Tibial nerve (tissue), 4 donors: ENCODE measurements around the gene NF2. TPM values are rescaled to one million over a fixed set of nuclear protein-coding genes. Genes with fewer than 3 reads are reported as not detected.

Source experiments
- DNase-seq, 2 donors: peaks; one replicate each; pipeline ENCODE4 v3.0.0-alpha.2; 2019; ENCODE audit warnings: low spot score in 2 of 2
- H3K27ac ChIP-seq, 4 donors: fragments of 200-600 bp; sonication (generic) in 3 of 4; one replicate each; pipeline ENCODE4 v1.5.1; 2017 to 2019; ENCODE audit warnings: mild to moderate bottlenecking in 1 of 4
- H3K27me3 ChIP-seq, 2 donors: fragments of 200-600 bp; sonication (generic) in 1 of 2; one replicate each; pipeline versions ENCODE4 v1.5.1 to v1.6.0; 2017 to 2019
- H3K36me3 ChIP-seq, 3 donors: fragments of 200-600 bp; sonication (generic); one replicate each; pipeline ENCODE4 v1.5.1; 2018 to 2019
- H3K4me1 ChIP-seq, 4 donors: fragments of 200-600 bp; sonication (generic) in 3 of 4; one replicate each; pipeline ENCODE4 v1.5.1; 2017 to 2019
- H3K4me3 ChIP-seq, 4 donors: fragments of 200-600 bp; sonication (generic) in 3 of 4; one replicate each; pipeline ENCODE4 v1.5.1; 2017 to 2019; ENCODE audit warnings: mild to moderate bottlenecking in 1 of 4, moderate library complexity in 1 of 4
- H3K9me3 ChIP-seq, 4 donors: fragments of 200-600 bp; sonication (generic) in 3 of 4; one replicate each; pipeline ENCODE4 v1.5.1; 2017 to 2019
- EP300 ChIP-seq, 2 donors: sonication (generic); formaldehyde crosslinking; IDR thresholded peaks; one replicate each; pipeline ENCODE4 v1.6.1; 2017; ENCODE audit warnings: antibody characterized with exemption in 2 of 2, mild to moderate bottlenecking in 1 of 2
- POLR2A ChIP-seq, 2 donors: fragments of 450-650 bp; IDR thresholded peaks; one replicate each; pipeline ENCODE4 v1.6.1; 2017; ENCODE audit warnings: antibody characterized with exemption in 2 of 2, mild to moderate bottlenecking in 2 of 2, moderate library complexity in 2 of 2
- WGBS, 2 donors: methylation state at CpG; one replicate each; pipeline ENCODE4 v1.1.5; 2018; 5-methylcytosine and 5-hydroxymethylcytosine counted together
- small RNA-seq: library from RNA; depleted of rRNA; stranded (forward); fragments of <200 nt; gene quantifications from one replicate; pipeline ENCODE3, GENCODE V24; 2016
- total RNA-seq, 4 donors: library from RNA; depleted of rRNA; stranded (reverse); fragments of >200 nt; gene quantifications; one replicate each; pipeline ENCODE4 v1.1.0, GENCODE V29; 2016
- TF ChIP-seq, protein P1 (sequence below), 5 experiments: fragments of 200-600 bp in 3 of 5; fragments of 450-650 bp in 2 of 5; sonication (generic) in 3 of 5; IDR thresholded peaks; one replicate each; pipeline ENCODE4 v1.5.1; 2016 to 2019; ENCODE audit warnings: antibody characterized with exemption in 5 of 5, mild to moderate bottlenecking in 3 of 5, moderate library complexity in 2 of 5

The NF2 gene
- total RNA-seq, 4 donors from 2014 or later, result 24.9 to 39.0 (median 28.8) TPM

DNA sequence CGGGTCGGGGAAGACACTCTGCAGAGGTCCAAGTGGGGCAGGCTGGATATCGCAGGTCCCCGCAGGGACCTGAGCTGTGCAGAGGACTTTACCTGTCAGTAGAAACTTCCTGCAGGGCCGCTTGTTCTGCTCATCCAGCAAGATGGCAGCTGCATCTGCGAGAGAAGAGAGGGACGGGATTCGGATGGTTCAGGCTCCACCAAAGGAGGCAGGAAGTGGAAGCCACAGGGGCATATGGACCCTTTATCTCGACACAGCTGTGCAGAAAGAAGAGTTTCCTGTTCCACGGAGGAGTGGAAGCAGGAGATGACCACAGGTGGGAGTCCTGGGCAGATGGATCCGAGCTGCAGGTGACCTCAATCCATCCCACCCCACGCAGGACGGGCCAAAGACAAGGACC is 138.9 kb downstream of the NF2 start:
- Histone ChIP-seq H3K4me1 (peaks cover 0 to 3% (median 0%) of the 10 kb centered on the region in 4 donors), H3K36me3 (peaks cover under 1 to 100% (median 3%) of the 10 kb centered on the region in 3 donors), H3K27me3 (no peaks in the 10 kb centered on the region), H3K27ac (no peak overlapping the region), H3K4me3 (no peak overlapping the region), H3K9me3 (no peaks in the 10 kb centered on the region)
- 85 to 89% methylated on average over 13 of the region's 13 CpGs for WGBS, 2 donors
- no peak for DNase-seq
- TF ChIP-seq POLR2A (IDR thresholded peaks at IDR 0.05) (no peak), EP300 (IDR thresholded peaks at IDR 0.05) (no peak)
- TF ChIP-seq, protein P1, sequence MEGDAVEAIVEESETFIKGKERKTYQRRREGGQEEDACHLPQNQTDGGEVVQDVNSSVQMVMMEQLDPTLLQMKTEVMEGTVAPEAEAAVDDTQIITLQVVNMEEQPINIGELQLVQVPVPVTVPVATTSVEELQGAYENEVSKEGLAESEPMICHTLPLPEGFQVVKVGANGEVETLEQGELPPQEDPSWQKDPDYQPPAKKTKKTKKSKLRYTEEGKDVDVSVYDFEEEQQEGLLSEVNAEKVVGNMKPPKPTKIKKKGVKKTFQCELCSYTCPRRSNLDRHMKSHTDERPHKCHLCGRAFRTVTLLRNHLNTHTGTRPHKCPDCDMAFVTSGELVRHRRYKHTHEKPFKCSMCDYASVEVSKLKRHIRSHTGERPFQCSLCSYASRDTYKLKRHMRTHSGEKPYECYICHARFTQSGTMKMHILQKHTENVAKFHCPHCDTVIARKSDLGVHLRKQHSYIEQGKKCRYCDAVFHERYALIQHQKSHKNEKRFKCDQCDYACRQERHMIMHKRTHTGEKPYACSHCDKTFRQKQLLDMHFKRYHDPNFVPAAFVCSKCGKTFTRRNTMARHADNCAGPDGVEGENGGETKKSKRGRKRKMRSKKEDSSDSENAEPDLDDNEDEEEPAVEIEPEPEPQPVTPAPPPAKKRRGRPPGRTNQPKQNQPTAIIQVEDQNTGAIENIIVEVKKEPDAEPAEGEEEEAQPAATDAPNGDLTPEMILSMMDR (IDR thresholded peaks at IDR 0.05), result no peak

DNA sequence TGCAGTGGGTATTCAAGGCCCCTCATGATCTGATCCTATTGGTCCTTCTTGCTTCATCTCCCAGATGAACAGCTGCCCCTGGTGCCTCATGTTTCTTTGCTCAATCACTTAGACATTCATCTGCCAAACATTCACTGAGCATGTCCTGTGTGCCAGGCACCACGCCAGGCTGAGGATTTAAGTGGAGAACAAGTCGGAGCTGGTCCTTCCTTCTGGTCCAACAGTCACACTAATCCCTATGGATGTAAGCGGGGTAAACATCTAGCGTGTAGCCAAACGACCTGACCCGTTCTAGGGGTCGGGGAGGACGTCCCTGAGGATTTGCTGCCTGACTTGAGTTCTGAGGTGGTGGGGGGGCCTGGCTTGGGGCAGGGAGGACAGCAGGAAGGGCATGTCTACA is 141.5 kb downstream of the NF2 start:
- Histone ChIP-seq H3K36me3 (peaks cover 3 to 98% (median 9%) of the 10 kb centered on the region in 3 donors), H3K9me3 (no peaks in the 10 kb centered on the region), H3K27me3 (no peaks in the 10 kb centered on the region), H3K27ac (no peak overlapping the region), H3K4me3 (no peak overlapping the region), H3K4me1 (peaks cover 0 to 3% (median 0%) of the 10 kb centered on the region in 4 donors)
- DNase-seq, result peak in 1 of 2 donors; percentile 14
- no peak for TF ChIP-seq POLR2A (IDR thresholded peaks at IDR 0.05)
- TF ChIP-seq, protein P1 (IDR thresholded peaks at IDR 0.05), result no peak
- TF ChIP-seq EP300 (IDR thresholded peaks at IDR 0.05), result no peak
- WGBS, 2 donors, result 59 to 64% methylated on average over 8 of the region's 8 CpGs

DNA sequence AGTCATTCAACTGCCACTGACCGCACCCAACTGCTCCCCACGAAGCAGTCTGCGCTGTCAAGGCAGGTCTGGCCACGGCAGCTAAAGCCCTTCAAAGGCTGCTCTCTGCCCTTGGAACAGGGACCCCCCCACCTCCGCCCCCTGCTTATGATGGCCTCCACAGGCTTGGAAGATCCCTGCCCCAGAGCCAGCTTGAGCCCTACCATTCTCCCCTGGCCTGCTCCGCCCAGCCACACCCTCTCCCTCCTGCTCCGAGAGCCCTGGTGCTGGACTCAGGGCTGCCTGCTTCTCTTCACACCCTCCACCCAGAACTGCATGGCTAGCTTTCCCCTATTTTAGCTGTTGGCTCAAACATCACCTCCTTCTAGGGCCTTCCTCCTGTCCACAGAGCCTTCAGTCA is 144.4 kb downstream of the NF2 start:
- H3K4me1 ChIP-seq, result peaks cover 0 to 3% (median 0%) of the 10 kb centered on the region in 4 donors
- no peaks in the 10 kb centered on the region for H3K9me3 ChIP-seq
- no peak overlapping the region for H3K4me3 ChIP-seq
- TF ChIP-seq, protein P1 (IDR thresholded peaks at IDR 0.05), result no peak
- no peak for TF ChIP-seq POLR2A (IDR thresholded peaks at IDR 0.05)
- TF ChIP-seq EP300 (IDR thresholded peaks at IDR 0.05), result no peak
- WGBS, 2 donors, result 87 to 92% methylated on average over 7 of the region's 7 CpGs
- H3K27me3 ChIP-seq, result no peaks in the 10 kb centered on the region
- no peak overlapping the region for H3K27ac ChIP-seq
- H3K36me3 ChIP-seq, result peaks cover 6 to 88% (median 9%) of the 10 kb centered on the region in 3 donors
- no peak for DNase-seq

Small RNA genes within 50 kb of the gene (small RNA-seq; reads per million reads assigned to genes)
- gene AC004882.2, result not detected

Other genes with a start within 250 kb of the NF2 start
- 10 to 100 TPM; 51.3 to 93.3 (median 60.1) TPM for gene AP1B1, start 215.1 kb upstream of the NF2 start, total RNA-seq
- gene RFPL1, start 165.1 kb upstream of the NF2 start, total RNA-seq, result not detected
- gene NEFH, start 123.4 kb upstream of the NF2 start, total RNA-seq, result 1 to 10 TPM in 1 of 4 donors, under 1 TPM in 2, not detected in 1; 0.30 to 1.0 (median 0.78) TPM
- 10 to 100 TPM; 31.2 to 65.9 (median 50.3) TPM for gene THOC5, start 49.9 kb upstream of the NF2 start, total RNA-seq
- 10 to 100 TPM in 3 of 4 donors, 1 to 10 TPM in 1; 9.0 to 38.5 (median 11.8) TPM for gene NIPSNAP1, start 22.5 kb upstream of the NF2 start, total RNA-seq
- gene CABP7, start 116.4 kb downstream of the NF2 start, total RNA-seq, result under 1 TPM in 1 of 4 donors, not detected in 3; 0.20 TPM
- gene ZMAT5, start 163.4 kb downstream of the NF2 start, total RNA-seq, result 10 to 100 TPM; 22.1 to 29.3 (median 26.6) TPM
- gene UQCR10, start 163.7 kb downstream of the NF2 start, total RNA-seq, result 10 to 100 TPM; 30.4 to 56.7 (median 35.5) TPM
- 10 to 100 TPM; 30.4 to 45.3 (median 40.9) TPM for gene ASCC2, start 234.6 kb downstream of the NF2 start, total RNA-seq